Measurements from ENCODE around the gene MYO16.

The MYO16 gene

DNA sequence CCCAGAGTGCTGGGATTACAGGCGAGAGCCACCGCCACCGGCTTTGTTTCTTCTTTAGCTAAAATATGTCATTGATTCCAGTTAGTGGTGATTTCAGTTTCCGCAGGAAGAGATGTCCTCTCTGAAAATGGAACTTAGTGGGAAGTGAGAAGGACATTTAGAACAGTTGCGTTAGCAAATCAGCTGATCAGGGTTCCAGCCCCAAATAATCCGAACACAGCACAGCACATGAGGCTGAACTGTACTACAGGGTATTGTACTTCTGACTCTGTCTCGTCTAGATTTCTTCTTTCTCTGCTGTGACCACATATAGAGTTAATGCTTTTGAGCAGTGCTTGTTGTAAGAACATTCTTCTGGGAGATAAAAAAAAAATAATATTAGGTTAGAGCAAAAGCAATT, 314.4 kb downstream of the MYO16 start:
- TF ChIP-seq, protein P1, sequence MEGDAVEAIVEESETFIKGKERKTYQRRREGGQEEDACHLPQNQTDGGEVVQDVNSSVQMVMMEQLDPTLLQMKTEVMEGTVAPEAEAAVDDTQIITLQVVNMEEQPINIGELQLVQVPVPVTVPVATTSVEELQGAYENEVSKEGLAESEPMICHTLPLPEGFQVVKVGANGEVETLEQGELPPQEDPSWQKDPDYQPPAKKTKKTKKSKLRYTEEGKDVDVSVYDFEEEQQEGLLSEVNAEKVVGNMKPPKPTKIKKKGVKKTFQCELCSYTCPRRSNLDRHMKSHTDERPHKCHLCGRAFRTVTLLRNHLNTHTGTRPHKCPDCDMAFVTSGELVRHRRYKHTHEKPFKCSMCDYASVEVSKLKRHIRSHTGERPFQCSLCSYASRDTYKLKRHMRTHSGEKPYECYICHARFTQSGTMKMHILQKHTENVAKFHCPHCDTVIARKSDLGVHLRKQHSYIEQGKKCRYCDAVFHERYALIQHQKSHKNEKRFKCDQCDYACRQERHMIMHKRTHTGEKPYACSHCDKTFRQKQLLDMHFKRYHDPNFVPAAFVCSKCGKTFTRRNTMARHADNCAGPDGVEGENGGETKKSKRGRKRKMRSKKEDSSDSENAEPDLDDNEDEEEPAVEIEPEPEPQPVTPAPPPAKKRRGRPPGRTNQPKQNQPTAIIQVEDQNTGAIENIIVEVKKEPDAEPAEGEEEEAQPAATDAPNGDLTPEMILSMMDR (IDR thresholded peaks at IDR 0.05; ENCODE audit: borderline replicate concordance, control extremely low read depth, extremely low read depth, insufficient read depth, missing control alignments): no peak
- in situ Hi-C loops (cut with MboI; ENCODE audit: low sequenced_read_pairs, unreplicated experiment): no loop called here
- DNase-seq (ENCODE audit: low spot score): no peak

DNA sequence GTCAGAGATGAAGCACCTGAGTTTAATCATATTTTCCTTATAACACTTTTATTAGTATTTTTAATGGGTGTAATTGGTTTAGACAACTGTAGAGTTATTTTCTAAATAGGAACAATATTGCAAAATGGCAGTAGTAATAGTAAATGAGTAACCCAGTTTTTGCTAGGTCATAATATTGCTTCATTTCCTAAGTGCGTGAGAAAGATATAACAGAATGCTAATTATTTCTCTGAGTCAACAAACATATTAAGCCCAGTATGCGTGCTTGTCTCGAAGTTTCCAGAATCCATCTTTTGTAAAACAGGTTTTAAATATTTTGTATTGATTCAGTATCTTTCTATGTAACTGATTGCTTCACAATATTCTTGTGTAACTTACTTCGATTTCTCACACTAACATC, 315.3 kb downstream of the MYO16 start:
- TF ChIP-seq, protein P1 (IDR thresholded peaks at IDR 0.05; ENCODE audit: borderline replicate concordance, control extremely low read depth, extremely low read depth, insufficient read depth, missing control alignments): no peak
- no peak for DNase-seq (ENCODE audit: low spot score)
- in situ Hi-C loops (cut with MboI; ENCODE audit: low sequenced_read_pairs, unreplicated experiment): no loop called here

DNA sequence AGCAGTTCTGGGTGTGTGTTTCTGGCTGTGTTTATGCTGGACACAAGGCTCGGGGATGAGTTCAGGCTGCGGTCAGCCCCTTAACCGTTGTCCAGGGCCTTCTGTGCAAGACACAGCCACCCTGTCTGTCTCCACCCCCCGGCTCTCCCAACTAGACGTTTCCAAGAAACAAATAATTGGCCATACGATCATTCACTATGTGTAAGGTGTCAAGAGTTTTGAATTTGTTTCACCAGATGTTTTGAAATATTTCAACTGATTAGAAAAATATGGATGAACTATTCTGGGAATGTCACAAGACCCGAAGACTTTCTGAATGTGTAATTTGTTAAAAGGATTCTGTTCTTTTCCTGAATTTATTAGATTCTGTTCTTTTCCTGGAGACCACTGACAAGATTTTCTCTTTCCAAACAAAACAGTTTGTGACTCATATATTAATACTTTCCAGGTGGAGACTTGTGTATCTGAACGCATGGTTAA, 318.2 kb downstream of the MYO16 start:
- no peak for DNase-seq (ENCODE audit: low spot score)
- TF ChIP-seq, protein P1 (IDR thresholded peaks at IDR 0.05; ENCODE audit: borderline replicate concordance, control extremely low read depth, extremely low read depth, insufficient read depth, missing control alignments): no peak
- in situ Hi-C loops (cut with MboI; ENCODE audit: low sequenced_read_pairs, unreplicated experiment): no loop called here

DNA sequence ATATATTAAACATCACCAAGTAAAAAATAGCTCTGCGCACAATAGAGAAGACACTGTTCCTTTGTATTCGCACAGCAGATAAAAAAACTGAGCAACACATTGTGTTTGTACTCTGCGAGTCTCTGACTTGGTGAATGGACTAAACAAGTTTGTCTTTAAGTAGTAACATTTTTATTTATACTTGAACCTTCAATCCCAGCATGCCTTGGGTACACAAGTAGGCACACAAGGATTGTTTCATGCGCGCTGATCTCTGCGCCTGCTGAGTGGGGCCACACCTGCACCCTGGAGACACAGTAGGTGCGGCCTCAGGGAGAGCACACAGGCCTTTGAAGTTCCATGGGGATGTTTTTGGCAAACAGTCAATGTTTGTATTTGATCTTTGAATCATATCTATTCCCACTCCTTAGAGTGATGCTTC, 318.9 kb downstream of the MYO16 start:
- TF ChIP-seq, protein P1 (IDR thresholded peaks at IDR 0.05; ENCODE audit: borderline replicate concordance, control extremely low read depth, extremely low read depth, insufficient read depth, missing control alignments): no peak
- in situ Hi-C loops (cut with MboI; ENCODE audit: low sequenced_read_pairs, unreplicated experiment): no loop called here
- DNase-seq (ENCODE audit: low spot score): no peak

DNA sequence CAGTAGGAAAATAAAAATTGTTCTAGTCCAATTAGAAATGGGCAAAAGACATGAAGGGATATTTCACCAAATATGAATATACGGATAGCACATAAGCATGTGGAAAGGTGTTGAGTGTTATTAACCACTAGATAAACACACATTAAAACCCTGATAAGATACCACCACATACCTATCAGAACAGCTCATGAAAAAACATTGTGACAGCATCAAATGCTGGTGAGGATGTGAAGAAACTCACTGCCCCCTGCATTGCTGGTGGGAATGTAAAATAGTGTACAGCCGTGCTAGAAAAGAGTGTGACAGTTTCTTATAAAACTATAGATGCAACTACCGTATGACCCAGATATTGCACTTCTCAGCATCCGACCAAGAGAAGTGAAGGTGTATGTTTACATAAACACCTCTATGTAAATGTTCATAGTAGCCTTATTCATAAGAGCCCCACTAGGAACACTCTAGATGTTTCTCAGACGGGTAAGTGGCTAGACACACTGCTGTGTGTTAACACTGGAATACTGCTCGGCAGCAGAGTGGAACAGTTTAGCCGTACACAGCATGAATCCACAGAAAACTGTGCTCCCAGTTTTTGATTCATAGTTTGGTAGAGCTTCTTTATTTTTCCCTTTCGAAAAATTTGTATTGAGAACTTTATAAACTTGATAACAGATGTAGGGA, 321.1 kb downstream of the MYO16 start:
- in situ Hi-C loops (cut with MboI; ENCODE audit: low sequenced_read_pairs, unreplicated experiment): loop anchor here (25.0 kb wide), 1 partner anchor 1162 kb away; no protein-coding TSS in a partner anchor
- no peak for DNase-seq (ENCODE audit: low spot score)
- TF ChIP-seq, protein P1 (IDR thresholded peaks at IDR 0.05; ENCODE audit: borderline replicate concordance, control extremely low read depth, extremely low read depth, insufficient read depth, missing control alignments): no peak

DNA sequence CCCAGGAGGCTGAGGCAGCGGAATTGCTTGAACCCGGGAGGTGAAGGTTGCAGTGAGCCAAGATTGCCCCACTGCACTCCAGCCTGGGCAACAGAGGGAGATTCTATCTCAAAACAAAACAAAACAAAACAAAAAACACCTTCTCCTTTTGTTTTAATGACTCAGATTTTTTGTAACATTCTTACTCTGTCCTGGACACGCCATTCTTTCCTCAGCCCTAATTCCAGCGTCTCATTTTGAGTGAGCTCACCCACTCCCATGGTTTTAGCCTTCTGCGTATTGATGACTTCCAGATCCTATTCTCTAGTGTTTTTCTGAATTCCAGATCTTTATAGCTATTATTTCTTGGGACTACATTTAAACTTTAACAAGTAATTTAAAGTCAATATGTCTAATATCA, 326.3 kb downstream of the MYO16 start:
- TF ChIP-seq, protein P1 (IDR thresholded peaks at IDR 0.05; ENCODE audit: borderline replicate concordance, control extremely low read depth, extremely low read depth, insufficient read depth, missing control alignments): no peak
- in situ Hi-C loops (cut with MboI; ENCODE audit: low sequenced_read_pairs, unreplicated experiment): loop anchor here (25.0 kb wide), 1 partner anchor 1157 kb away; no protein-coding TSS in a partner anchor
- DNase-seq (ENCODE audit: low spot score): no peak

All from GM13976 (cell line).